K562 (cell line): Measurements from ENCODE around the gene TMTC3. TPM values are rescaled to one million over a fixed set of nuclear protein-coding genes. Genes with fewer than 3 reads are reported as not detected.

Source experiments
- CHD7 ChIP-seq: fragments of 200-600 bp; sonication (generic); IDR thresholded peaks from one replicate; pipeline ENCODE4 v1.6.1; 2012; ENCODE audit warnings: mild to moderate bottlenecking, low read depth, low read length, inconsistent platforms
- KAT2B ChIP-seq: IDR thresholded peaks from one replicate; pipeline ENCODE4 v1.6.1; 2012; ENCODE audit warnings: low read depth, mild to moderate bottlenecking, control low read depth, inconsistent platforms, low read length, moderate library complexity
- SUPT5H ChIP-seq: fragments of 450-650 bp; IDR thresholded peaks from 2 replicates; pipeline ENCODE4 v1.6.1; 2016
- polyA plus RNA-seq, 8 experiments: library from polyadenylated mRNA; depleted of rRNA in 4 of 8; stranded (reverse) in 5 of 8; unstranded in 3 of 8; fragments of >200 nt; fragmentation: Nextera tagmentation in 2 of 8; fragmentation: Illumina TruSeq in 1 of 8; extraction: Ambion mirVana in 2 of 8; extraction: Trizol in 1 of 8; gene quantifications; 2 replicates each; pipeline versions ENCODE4 v1.2.1 to v1.2.3, GENCODE V29; 2011 to 2014; ENCODE audit warnings: inconsistent platforms in 1 of 8, missing spikeins in 1 of 8
- total RNA-seq, 7 experiments: library from RNA; depleted of rRNA in 6 of 7; stranded (reverse); fragments of >200 nt in 6 of 7; fragmentation: Illumina TruSeq in 2 of 7; extraction: Trizol in 2 of 7; gene quantifications; 2 replicates each; pipeline versions ENCODE4 v1.2.1 to v1.2.3, GENCODE V29; 2011 to 2021; ENCODE audit warnings: low replicate concordance in 1 of 7

Gene TMTC3
- total and polyA plus RNA-seq, 9 of the 15 experiments (the other 6 are each of a cell fraction or from before 2014, with no cell fraction given), result 1.9 to 9.8 (median 4.7) TPM

- no peak for TF ChIP-seq CHD7
- no peak for TF ChIP-seq SUPT5H
- no peak for TF ChIP-seq KAT2B
These were observed 60.4 kb downstream of the TMTC3 start (continued) for GRCh38 chr12:88202500-88202899.
